Upper lobe of right lung (tissue), 1 donor: ENCODE measurements around the gene CCDC185. TPM values are rescaled to one million over a fixed set of nuclear protein-coding genes. Genes with fewer than 3 reads are reported as not detected.

Experiments used
- ATAC-seq: fragments of 200-7000 bp; cut with Tn5 transposase; one replicate; pipeline ENCODE4 v1.9.1; 2020; ENCODE audit warnings: mild to moderate bottlenecking, moderate library complexity
- DNase-seq: peaks from one replicate; pipeline ENCODE4 v3.0.0-alpha.2; 2020
- H3K27ac ChIP-seq: fragments of 200-600 bp; one replicate; pipeline ENCODE4 v1.8.0; 2022
- H3K27me3 ChIP-seq: fragments of 200-600 bp; one replicate; pipeline ENCODE4 v1.8.0; 2022; ENCODE audit warnings: mild to moderate bottlenecking
- H3K36me3 ChIP-seq: fragments of 200-600 bp; one replicate; pipeline ENCODE4 v1.8.0; 2022
- H3K4me1 ChIP-seq: fragments of 200-600 bp; one replicate; pipeline ENCODE4 v1.8.0; 2022
- H3K4me3 ChIP-seq: fragments of 200-600 bp; one replicate; pipeline ENCODE4 v1.8.0; 2022; ENCODE audit warnings: mild to moderate bottlenecking
- H3K9me3 ChIP-seq: fragments of 200-600 bp; one replicate; pipeline ENCODE4 v1.8.0; 2022
- intact Hi-C: fragments of 100-400 bp; cut with DNase I; formaldehyde crosslinking; loops from one replicate; pipeline ENCODE4 v1.11.0; 2022
- total RNA-seq: library from RNA; stranded (reverse); fragmentation: NEBNext Ultra II Directional; extraction: Animal tissue kit (Norgen Biotek cat#: 25700); gene quantifications from one replicate; pipeline ENCODE4 v1.2.1, GENCODE V29; 2021
- TF ChIP-seq, protein P1 (sequence below): fragments of 200-600 bp; IDR thresholded peaks from one replicate; pipeline ENCODE4 v1.8.0; 2022; ENCODE audit warnings: antibody characterized with exemption
- donor health status: DM: no; HTN: yes; CAD: no; lungs with severe emphysema.

CCDC185 gene
- total RNA-seq, 1 donor from 2014 or later: not detected

DNA sequence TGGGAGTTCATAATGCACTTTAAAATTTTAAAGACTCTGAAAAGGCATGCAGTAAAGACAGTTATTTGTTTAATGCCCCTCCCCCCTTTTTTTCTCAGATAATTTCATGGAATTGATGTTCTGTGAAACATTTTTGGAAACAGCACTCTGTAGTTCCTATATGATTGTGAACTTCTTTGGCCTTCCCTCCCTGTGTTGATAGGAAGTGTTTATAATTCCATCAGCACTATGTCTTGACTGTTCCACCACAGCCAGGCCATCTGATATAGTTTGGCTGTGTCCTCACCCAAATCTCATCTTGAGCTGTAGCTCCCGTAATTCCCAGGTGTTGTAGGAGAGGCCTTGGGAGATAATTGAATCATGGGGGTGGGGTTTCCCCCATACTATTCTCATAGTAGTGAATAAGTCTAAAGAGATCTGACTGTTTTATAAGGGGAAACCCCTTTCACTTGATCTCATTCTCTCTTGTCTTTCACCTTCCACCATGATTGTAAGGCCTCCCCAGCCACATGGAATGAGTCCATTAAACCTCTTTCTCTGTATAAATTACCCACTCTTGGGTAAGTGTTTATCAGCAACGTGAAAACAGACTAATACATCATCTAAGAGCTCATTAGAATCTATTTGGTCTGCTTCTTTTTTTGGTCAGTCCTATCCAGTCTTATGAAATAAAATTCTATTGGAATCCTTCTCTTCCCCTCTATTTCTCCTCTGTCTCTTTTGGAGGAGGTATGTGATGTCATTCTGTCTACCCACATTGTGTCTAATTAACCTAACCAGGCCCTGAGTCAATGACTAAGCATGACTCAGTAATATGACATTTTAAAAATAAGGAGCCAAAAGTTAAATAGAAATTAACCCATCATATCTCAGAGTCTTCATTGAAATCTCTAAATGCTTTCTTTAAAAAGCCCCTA lies 8.9 kb downstream of the CCDC185 start:
- H3K27ac ChIP-seq: no peak overlapping the region
- H3K4me3 ChIP-seq: no peak overlapping the region
- DNase-seq (no peak), ATAC-seq (no peak)
- H3K4me1 ChIP-seq: no peaks in the 10 kb centered on the region
- H3K36me3 ChIP-seq: no peaks in the 10 kb centered on the region
- no peaks in the 10 kb centered on the region for H3K9me3 ChIP-seq
- intact Hi-C loops: no loop called here
- no peaks in the 10 kb centered on the region for H3K27me3 ChIP-seq
- TF ChIP-seq, protein P1, sequence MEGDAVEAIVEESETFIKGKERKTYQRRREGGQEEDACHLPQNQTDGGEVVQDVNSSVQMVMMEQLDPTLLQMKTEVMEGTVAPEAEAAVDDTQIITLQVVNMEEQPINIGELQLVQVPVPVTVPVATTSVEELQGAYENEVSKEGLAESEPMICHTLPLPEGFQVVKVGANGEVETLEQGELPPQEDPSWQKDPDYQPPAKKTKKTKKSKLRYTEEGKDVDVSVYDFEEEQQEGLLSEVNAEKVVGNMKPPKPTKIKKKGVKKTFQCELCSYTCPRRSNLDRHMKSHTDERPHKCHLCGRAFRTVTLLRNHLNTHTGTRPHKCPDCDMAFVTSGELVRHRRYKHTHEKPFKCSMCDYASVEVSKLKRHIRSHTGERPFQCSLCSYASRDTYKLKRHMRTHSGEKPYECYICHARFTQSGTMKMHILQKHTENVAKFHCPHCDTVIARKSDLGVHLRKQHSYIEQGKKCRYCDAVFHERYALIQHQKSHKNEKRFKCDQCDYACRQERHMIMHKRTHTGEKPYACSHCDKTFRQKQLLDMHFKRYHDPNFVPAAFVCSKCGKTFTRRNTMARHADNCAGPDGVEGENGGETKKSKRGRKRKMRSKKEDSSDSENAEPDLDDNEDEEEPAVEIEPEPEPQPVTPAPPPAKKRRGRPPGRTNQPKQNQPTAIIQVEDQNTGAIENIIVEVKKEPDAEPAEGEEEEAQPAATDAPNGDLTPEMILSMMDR: no peak

DNA sequence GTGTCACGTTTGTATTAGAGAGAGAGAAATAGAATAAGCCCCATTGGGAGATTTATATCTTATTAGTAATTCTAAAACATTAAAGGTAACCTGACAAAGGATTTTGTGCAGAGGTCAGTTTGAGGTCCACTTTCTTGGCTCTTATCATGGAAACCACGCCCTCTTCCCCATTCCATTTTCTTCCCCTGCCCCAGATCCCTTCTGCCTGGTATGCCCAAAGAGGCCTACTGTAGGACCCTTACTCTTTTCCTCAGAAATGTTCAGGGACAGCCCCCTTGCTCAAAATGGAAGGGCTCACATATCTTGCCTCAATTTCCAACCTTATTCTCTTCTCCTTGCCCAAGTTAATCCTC lies 9.6 kb downstream of the CCDC185 start:
- H3K4me3 ChIP-seq: no peak overlapping the region
- no peak for ATAC-seq
- intact Hi-C loops: no loop called here
- no peaks in the 10 kb centered on the region for H3K4me1 ChIP-seq
- no peak overlapping the region for H3K27ac ChIP-seq
- no peaks in the 10 kb centered on the region for H3K36me3 ChIP-seq
- no peaks in the 10 kb centered on the region for H3K9me3 ChIP-seq
- no peaks in the 10 kb centered on the region for H3K27me3 ChIP-seq
- TF ChIP-seq, protein P1: no peak
- no peak for DNase-seq

DNA sequence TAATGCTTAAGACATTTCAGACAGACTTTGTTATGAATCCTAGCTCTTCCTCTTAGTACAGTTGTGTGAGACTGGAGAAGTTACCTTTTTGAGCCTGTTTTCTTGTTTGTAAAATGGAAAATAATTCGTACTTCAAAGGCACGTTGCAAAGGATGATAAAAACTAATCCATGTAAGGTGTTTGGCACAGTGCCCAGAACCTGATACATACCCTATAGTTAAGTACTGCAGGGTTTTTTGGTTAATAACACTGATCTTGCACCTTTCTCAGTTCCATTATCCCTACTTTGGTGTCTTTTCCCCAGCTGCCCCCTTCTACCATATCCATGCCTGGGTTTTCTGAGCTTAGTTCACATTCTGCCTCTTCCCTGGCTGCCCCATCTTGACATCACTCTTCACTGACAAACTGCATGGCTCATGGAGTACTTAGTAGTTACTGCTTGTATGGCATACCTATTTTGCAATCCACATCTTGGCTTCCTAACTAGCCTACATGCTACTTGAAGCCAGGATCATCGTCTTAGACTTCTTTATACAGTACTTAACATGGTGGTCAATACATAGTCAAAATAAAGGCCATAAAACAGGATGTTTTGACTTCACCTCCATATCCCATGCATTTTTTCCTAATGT lies 10.1 kb downstream of the CCDC185 start:
- TF ChIP-seq, protein P1: no peak
- ATAC-seq: no peak
- H3K4me3 ChIP-seq: no peak overlapping the region
- no peaks in the 10 kb centered on the region for H3K4me1 ChIP-seq
- no peak for DNase-seq
- no peaks in the 10 kb centered on the region for H3K36me3 ChIP-seq
- no peaks in the 10 kb centered on the region for H3K9me3 ChIP-seq
- H3K27ac ChIP-seq: no peak overlapping the region
- intact Hi-C loops: no loop called here
- H3K27me3 ChIP-seq: no peaks in the 10 kb centered on the region

DNA sequence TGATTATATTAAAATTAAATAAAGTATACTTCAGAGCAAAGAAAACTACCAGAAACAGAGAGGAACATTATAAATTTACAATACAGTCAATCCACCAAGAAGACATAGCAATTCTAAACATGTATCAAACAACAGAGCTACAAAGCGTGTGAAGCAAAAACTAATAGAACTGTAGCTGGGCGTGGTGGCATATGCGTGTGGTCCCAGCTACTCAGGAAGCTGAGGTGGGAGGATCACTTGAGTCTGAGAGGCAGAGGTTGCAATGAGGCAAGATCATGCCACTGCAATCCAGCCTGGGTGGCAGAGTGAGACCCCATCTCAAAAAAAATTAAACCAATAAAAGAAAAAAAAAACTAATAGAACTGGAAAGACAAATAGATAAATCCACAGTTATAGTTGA lies 12.3 kb downstream of the CCDC185 start:
- Histone ChIP-seq H3K27ac (no peak overlapping the region), H3K9me3 (no peaks in the 10 kb centered on the region), H3K4me3 (no peak overlapping the region), H3K27me3 (no peaks in the 10 kb centered on the region), H3K4me1 (no peaks in the 10 kb centered on the region), H3K36me3 (no peaks in the 10 kb centered on the region)
- intact Hi-C loops: no loop called here
- DNase-seq: no peak
- TF ChIP-seq, protein P1: no peak
- ATAC-seq: no peak

DNA sequence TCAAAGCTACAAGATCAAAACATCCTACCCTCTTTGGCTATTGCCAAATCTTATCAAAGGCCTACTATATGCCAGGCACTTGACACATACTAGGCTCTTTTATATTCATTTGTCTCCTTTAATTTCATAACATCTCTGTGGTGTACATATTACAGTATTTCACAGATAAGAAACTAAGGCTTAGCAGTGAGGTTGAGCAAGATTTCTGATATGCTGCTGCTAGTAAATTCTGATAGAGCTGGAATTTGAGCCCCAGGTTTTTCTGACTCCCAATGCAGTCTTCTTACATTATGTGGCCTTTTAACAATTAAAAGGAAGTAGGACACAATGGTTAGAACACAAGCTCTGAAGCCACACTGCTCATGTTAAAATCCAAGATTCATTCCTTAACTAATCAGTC lies 16.8 kb downstream of the CCDC185 start:
- Histone ChIP-seq H3K4me3 (no peak overlapping the region), H3K27ac (no peak overlapping the region), H3K27me3 (no peaks in the 10 kb centered on the region), H3K9me3 (no peaks in the 10 kb centered on the region), H3K36me3 (no peaks in the 10 kb centered on the region), H3K4me1 (no peaks in the 10 kb centered on the region)
- no peak for DNase-seq
- TF ChIP-seq, protein P1: no peak
- intact Hi-C loops: no loop called here
- ATAC-seq: no peak
